Measurements from ENCODE around the gene RPS29.

- TF ChIP-seq, protein P1, sequence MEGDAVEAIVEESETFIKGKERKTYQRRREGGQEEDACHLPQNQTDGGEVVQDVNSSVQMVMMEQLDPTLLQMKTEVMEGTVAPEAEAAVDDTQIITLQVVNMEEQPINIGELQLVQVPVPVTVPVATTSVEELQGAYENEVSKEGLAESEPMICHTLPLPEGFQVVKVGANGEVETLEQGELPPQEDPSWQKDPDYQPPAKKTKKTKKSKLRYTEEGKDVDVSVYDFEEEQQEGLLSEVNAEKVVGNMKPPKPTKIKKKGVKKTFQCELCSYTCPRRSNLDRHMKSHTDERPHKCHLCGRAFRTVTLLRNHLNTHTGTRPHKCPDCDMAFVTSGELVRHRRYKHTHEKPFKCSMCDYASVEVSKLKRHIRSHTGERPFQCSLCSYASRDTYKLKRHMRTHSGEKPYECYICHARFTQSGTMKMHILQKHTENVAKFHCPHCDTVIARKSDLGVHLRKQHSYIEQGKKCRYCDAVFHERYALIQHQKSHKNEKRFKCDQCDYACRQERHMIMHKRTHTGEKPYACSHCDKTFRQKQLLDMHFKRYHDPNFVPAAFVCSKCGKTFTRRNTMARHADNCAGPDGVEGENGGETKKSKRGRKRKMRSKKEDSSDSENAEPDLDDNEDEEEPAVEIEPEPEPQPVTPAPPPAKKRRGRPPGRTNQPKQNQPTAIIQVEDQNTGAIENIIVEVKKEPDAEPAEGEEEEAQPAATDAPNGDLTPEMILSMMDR (IDR thresholded peaks at IDR 0.05) = no peak
- TF ChIP-seq EP300 (IDR thresholded peaks at IDR 0.05) = no peak
- no peak for TF ChIP-seq POLR2AphosphoS5 (IDR thresholded peaks at IDR 0.05)
- no peak for TF ChIP-seq POLR2A (IDR thresholded peaks at IDR 0.05)
Measured at GRCh38 chr14:49546766-49547165, 39.4 kb downstream of the RPS29 start.
